Right renal cortex interstitium (tissue), 3 donors: ENCODE results near the gene VAMP4. TPM values are rescaled to one million over a fixed set of nuclear protein-coding genes. Genes with fewer than 3 reads are reported as not detected.

Source experiments
- DNase-seq, 3 donors: peaks; one replicate each; pipeline ENCODE4 v3.0.0-alpha.2; 2013; ENCODE audit warnings: low read depth in 3 of 3, low spot score in 2 of 3
- polyA plus RNA-seq, 3 donors: library from polyadenylated mRNA; unstranded; fragments of 120-200 nt; gene quantifications; one replicate each; pipeline ENCODE4 v1.2.1, GENCODE V29; 2013; ENCODE audit not compliant: insufficient read length in 3 of 3

Gene VAMP4
- polyA plus RNA-seq: 10 to 100 TPM; 14.3 to 17.0 (median 16.3) TPM

DNA sequence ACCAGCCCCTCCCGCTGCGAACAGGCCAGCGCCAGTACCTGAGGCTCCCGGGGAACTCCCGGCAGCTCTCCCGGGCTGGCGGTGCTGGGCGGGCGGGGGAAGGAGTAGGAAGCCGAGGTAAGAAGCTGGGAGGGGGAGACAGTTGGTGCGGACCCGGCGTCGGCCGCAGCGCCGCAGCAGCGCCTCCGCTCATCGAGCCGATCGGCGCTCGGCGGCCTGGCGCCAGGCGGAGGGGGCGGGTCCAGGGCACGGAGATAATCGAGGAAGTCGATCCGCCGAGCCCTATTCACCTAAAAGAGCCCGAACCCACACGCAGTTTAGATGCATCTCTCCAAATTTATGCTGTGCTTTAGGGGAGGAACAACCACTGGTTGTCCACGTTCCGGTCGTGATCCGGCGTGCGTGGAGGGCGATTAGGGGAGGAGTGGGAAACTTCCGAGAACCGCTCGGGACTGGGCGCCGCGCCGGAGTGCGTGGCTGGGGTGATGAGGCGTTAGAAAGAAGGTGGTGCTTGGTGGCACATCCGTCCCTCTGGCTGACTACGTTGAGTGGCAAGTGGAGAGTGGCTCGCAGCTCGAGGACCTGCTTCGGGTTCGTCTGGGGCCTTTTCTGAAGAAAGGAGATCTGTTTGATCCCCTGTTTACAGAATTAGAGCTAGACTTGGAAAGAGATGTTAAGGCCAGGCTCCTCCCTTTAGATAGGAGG, at the start of gene VAMP4:
Gene VAMP4 (minus strand): TSS at position 194 of the 705 bp plus-strand sequence. CDS start 3,651 bp downstream, outside the sequence.
- peak; percentile 81 to 90 (median 82) for DNase-seq

GRCh38 chr1:171790318-171790717, 48.5 kb upstream of the VAMP4 start:
- DNase-seq: no peak

DNA sequence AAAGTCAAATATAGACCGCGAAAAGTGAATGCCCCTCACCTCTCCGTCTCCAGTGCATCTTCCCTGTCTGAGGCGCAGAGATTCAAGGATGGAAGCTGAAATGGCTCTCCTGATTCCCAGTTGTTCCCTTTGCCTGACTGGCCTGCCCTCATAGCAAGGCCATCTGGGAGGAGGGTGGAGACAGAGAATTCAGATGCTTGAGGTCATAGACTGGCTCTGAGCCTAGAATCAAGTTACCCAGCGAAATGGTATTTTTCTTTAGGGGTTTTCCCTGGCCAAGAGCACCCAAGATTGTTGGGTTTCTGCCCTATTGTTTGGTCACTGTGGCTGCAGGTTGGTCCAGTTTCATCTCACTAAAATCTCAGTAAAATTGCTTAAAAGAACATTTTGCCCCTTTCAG, 46.8 kb upstream of the VAMP4 start:
- DNase-seq: no peak

DNA sequence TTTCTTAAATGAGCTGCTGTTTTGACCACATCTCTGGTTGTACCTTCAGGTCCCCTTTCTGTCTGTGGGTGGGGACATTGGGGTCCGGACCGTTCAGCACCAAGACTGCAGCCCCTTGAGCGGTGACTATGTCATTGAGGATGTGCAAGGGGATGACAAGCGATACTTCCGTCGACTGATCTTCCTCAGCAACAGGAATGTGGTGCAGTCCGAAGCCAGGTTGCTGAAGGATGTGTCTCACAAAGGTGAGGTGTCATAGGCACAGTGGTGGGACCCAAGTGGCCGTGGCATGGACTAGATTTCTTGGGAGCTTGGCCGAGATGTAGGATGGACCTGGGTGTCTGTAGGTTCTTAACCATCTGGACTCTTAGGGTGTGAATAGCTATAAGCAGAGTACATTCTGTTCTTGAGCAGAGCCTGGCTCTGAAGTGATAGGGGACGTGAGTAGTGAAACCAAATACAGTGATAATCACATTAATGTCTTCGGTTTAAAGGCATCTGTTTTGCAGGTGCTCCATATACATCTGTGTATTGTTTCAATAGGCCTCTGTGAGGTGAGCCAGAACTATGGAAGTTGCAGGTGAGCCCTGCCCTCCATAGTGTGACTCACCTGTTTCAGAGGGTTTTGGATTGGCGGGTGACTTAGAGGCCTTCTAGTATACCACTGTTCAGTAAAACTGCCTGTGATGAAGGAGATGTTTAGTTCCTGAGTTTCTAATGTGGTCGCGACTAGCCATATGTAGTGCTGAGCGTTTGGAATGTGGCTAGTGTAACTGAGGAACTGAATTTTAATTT, 46.0 kb upstream of the VAMP4 start:
- no peak for DNase-seq

DNA sequence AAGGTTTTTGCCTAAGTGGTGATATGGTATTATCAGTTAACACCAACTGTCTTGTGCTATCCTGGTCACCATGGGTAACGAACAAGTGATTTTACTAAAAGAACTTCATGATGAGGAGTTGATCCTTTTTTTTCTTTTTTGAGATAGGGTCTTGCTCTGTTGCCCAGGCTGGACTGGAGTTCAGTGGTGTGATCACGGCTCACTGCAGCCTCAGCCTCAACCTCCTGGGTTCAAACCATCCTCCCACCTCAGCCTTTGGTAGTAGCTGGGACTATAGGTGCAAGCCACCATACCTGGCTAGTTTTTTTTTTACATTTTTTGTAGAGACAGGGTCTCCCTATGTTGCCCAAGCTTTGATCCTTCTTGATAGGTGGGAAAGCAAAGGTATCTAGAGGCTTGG, 44.7 kb upstream of the VAMP4 start:
- DNase-seq: no peak

- no peak for DNase-seq
Observed at GRCh38 chr1:171785766-171786165, 43.9 kb upstream of the VAMP4 start.

GRCh38 chr1:171784784-171785183, 42.9 kb upstream of the VAMP4 start:
- DNase-seq: no peak

DNA sequence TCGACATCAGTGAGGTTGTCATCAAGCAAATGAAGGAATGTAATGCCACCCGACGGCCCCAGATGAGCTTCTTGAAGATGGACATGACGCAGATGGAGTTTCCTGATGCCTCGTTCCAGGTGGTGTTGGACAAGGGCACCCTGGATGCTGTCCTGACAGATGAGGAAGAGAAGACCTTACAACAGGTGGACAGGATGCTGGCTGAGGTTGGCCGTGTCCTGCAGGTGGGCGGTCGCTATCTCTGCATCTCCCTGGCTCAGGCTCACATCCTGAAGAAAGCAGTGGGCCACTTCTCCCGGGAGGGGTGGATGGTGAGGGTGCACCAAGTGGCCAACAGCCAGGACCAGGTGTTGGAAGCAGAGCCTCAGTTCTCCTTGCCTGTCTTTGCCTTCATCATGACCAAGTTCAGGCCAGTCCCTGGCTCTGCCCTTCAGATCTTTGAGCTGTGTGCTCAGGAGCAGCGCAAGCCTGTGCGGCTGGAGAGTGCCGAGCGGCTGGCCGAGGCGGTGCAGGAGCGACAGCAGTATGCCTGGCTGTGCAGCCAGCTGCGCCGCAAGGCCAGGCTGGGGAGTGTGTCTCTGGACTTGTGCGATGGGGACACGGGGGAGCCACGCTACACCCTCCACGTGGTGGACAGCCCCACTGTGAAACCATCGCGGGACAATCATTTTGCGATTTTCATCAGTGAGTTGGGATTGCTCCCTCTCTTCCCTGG, 42.1 kb upstream of the VAMP4 start:
- no peak for DNase-seq

- peak; percentile 93 to 97 (median 97) for DNase-seq
Observed at GRCh38 chr1:171781176-171781875, 39.5 kb upstream of the VAMP4 start, which contains the start of gene METTL13. Gene METTL13, plus strand, starts transcription at chr1:171781660. Its CDS starts 308 bp downstream, at chr1:171781968.

- DNase-seq: no peak
Observed at GRCh38 chr1:171780583-171781175, 38.8 kb upstream of the VAMP4 start.

- DNase-seq: no peak
Observed at GRCh38 chr1:171772312-171772711, 30.4 kb upstream of the VAMP4 start.

DNA sequence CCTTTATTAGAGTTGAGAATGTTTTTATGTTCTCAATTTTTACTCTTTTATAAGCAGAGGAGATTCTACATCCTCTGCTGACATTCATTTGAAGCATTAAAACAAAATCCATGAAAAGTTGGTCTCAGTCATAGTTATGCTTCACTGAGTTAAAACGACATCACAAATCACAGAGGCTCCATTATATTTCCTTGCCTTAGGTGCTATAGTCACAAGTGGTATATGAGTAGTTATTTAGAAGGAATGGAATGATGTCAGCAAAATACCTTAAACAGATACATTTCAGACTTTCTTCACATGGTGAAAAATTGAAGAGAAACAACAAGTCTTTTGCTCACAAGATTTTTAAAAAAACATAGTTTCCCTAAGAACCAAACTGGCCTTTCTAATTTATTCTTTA, 27.9 kb upstream of the VAMP4 start:
- DNase-seq: no peak

DNA sequence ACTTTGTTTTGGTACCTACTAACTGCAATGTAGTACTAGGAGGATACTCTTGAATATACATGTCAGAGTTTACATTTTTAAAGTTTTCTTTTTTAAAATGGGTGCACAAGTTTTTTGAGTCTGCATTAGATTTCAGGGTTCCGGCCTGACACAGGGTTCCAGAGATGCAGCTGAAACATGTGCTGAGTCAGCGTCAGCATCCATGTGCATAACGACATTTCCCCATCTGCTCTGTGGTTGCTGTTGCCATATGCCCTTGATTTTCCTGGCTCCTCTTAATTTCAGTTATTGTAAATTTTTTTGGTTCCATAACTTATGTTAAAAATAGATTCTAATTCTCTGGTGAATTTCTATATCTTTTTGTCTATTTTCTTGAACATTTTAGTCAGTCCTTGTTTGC, 27.3 kb upstream of the VAMP4 start:
- DNase-seq: no peak

GRCh38 chr1:171763764-171764163, 21.9 kb upstream of the VAMP4 start:
- no peak for DNase-seq

DNA sequence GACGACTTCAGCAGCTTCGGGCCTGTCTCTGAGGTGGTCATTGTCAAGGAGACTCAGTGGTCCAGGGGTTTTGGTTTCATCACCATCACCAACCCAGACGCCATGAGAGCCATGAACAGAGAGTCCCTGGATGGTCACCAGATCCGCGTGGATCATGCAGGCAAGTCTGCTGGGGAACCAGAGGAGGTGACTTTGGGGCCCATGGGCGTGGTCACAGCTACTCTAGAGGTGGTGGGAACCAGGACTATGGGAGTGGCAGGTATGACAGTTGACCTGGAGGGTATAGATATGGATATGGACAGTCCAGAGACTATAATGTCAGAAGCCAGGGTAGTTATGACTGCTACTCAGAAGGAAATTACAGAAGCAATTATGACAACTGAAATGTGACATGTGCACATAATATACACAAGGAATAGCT, 20.3 kb upstream of the VAMP4 start:
- DNase-seq: no peak

DNA sequence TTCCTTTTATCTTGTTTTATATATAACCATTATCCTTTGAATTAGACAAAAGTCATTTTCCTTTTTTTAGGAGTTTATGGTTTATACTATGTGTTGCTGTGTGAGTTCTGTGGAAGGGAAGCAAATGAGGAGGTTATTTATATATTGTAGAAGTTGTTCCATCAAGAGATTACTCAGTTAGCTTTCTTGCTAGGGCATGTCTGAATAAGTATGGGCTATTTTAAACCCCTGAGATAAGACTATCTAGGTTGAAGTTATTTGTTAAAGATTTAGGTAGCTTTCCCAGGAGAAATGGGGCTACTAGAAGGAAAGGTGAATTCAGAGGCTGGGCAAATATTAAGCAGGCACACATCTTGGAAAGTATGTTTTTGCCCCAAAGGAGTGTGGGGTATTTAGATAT, 16.1 kb upstream of the VAMP4 start:
- no peak for DNase-seq

DNA sequence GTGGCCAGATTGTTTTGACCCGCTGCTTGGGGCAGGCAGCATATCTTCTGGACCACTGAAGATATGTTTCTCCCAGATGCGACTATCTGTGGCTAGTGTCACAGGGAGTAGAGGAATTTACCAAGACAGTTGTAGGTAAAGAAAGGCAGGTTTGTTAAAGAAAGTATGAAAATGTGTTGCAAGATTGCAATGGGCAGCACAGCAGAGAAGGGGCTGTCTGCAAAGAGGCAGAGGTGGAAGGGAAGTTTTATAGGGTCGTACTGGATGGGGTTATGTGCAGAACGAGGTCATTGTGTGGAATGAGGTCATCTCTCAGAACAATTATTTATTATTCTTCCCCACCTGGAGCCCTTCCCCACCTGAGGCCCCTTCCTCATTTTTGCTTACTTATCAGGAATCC, 15.0 kb upstream of the VAMP4 start:
- DNase-seq: no peak

GRCh38 chr1:171754971-171755370, 13.1 kb upstream of the VAMP4 start:
- DNase-seq: no peak

DNA sequence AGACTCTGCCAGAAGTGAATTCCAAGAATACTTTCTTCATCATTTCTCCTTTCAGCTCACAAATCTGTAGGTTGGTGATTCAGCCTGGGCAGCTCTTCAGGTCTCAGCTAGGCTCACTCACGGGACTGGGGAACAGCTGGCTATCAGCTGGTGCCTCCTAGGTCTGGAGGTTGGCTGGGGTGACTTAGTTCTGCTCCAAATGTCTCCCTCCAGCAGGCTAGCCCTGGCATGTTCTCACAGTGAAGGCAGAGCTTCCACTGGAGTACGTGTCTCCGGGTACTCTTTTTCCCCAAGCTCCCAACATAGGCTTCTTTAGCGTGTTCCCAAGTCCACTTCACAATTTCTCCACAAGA, 12.5 kb upstream of the VAMP4 start:
- DNase-seq: no peak

DNA sequence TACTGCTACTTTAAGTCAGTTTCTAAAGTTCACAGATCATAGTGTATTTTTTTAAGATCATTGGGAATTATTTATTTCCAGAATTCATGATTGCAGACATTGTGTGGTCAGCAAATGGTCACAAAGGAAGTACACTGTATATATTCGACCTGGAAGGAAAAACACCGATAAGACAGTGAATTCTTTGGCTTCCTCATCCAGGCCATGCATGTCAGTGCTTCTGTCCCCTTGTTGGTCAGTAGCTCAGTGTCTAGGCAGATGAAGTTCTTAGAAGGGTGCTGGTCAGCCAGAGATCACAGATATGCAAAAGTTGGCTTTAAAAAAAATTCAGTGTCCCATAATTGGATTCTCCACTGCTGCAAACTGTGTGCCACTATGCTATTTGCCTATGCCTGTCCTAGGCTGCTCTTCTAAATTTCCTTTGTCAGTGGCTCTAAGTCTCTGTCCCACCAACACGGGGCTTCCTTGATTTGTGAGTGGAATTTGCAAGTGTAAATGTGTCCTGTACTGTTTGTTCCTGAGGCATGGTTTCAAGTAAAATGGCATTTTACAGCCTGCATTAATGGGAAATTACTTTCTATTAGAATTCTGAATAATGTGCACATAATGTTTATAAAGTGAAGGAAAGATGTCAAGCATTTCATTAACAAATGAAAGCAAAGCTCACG, 12.0 kb upstream of the VAMP4 start:
- no peak for DNase-seq
